HepG2 (cell line): ENCODE results near the gene ANGPTL5. TPM values are rescaled to one million over a fixed set of nuclear protein-coding genes. Genes with fewer than 3 reads are reported as not detected.
A peak's percentile ranks its signal among the peaks of the same experiment; 100 is the strongest.

Experiments used
- AGO2 ChIP-seq: fragments of 200-400 bp; formaldehyde crosslinking; optimal IDR thresholded peaks from 2 replicates; pipeline ENCODE3; 2017; ENCODE audit warnings: mild to moderate bottlenecking, low read depth, low read length, moderate library complexity
- IRF2 ChIP-seq: IDR thresholded peaks from 2 replicates; pipeline ENCODE4 v1.6.1; 2018; ENCODE audit warnings: missing genetic modification reagents, missing compliant biosample characterization
- MIER2 ChIP-seq: IDR thresholded peaks from 2 replicates; pipeline ENCODE4 v1.6.1; 2016; ENCODE audit warnings: missing biosample characterization, missing genetic modification reagents
- NFIB ChIP-seq: sonication (generic); formaldehyde crosslinking; IDR thresholded peaks from 2 replicates; pipeline ENCODE4 v1.9.0; 2021; ENCODE audit warnings: missing genetic modification reagents, mild to moderate bottlenecking, borderline replicate concordance
- STAG1 ChIP-seq: sonication (generic); formaldehyde crosslinking; IDR thresholded peaks from 2 replicates; pipeline ENCODE4 v1.4.0; 2020; ENCODE audit warnings: missing genetic modification reagents
- ZNF12 ChIP-seq: sonication (generic); formaldehyde crosslinking; IDR thresholded peaks from 2 replicates; pipeline ENCODE4 v1.5.0; 2020; ENCODE audit warnings: missing genetic modification reagents
- polyA plus RNA-seq, 8 experiments: library from polyadenylated mRNA; depleted of rRNA in 3 of 8; stranded (reverse) in 7 of 8; unstranded in 1 of 8; fragments of >200 nt; fragmentation: Illumina TruSeq in 4 of 8; extraction: Trizol in 4 of 8; gene quantifications; 2 replicates each; pipeline versions ENCODE4 v1.2.1 to v1.2.3, GENCODE V29; 2011 to 2016; ENCODE audit warnings: low read depth in 4 of 8, missing spikeins in 1 of 8, mixed read lengths in 1 of 8; ENCODE audit not compliant: insufficient read depth in 1 of 8
- total RNA-seq, 5 experiments: library from RNA; depleted of rRNA; stranded (reverse); fragments of >200 nt; fragmentation: Illumina TruSeq; extraction: Trizol; gene quantifications; 2 replicates each; pipeline ENCODE4 v1.2.3, GENCODE V29; 2016; ENCODE audit warnings: low read depth in 1 of 5
- TF ChIP-seq, protein P1 (sequence below), 2 experiments: sonication (generic) in 1 of 2; formaldehyde crosslinking in 1 of 2; IDR thresholded peaks; 2 replicates each; pipeline versions ENCODE4 v1.4.0 to v1.6.1; 2018 to 2020; ENCODE audit warnings: missing genetic modification reagents in 2 of 2, borderline replicate concordance in 1 of 2, low read depth in 1 of 2, mild to moderate bottlenecking in 1 of 2, missing biosample characterization in 1 of 2
- TF ChIP-seq, protein P2 (sequence below): sonication (generic); formaldehyde crosslinking; IDR thresholded peaks from 2 replicates; pipeline ENCODE4 v1.5.0; 2020; ENCODE audit warnings: missing genetic modification reagents
- TF ChIP-seq, protein P3 (sequence below): sonication (generic); formaldehyde crosslinking; IDR thresholded peaks from 2 replicates; pipeline ENCODE4 v1.4.0; 2020; ENCODE audit warnings: missing genetic modification reagents
- TF ChIP-seq, protein P4 (sequence below), 2 experiments: fragments of 450-650 bp in 1 of 2; sonication (generic) in 1 of 2; formaldehyde crosslinking; IDR thresholded peaks; 2 replicates each; pipeline versions ENCODE4 v1.5.0 to v1.8.0; 2020 to 2022; ENCODE audit warnings: mild to moderate bottlenecking in 1 of 2, missing genetic modification reagents in 1 of 2
- TF ChIP-seq, protein P5 (sequence below): IDR thresholded peaks from 2 replicates; pipeline ENCODE4 v1.4.0; 2020; ENCODE audit warnings: mild to moderate bottlenecking, missing genetic modification reagents
- TF ChIP-seq, protein P6 (sequence below): sonication (generic); formaldehyde crosslinking; IDR thresholded peaks from 2 replicates; pipeline ENCODE4 v1.5.1; 2020; ENCODE audit warnings: missing genetic modification reagents, mild to moderate bottlenecking, borderline replicate concordance

ANGPTL5 gene
- total and polyA plus RNA-seq, 2 of the 13 experiments (the other 11 are each of a cell fraction or from before 2014, with no cell fraction given), result not detected

DNA sequence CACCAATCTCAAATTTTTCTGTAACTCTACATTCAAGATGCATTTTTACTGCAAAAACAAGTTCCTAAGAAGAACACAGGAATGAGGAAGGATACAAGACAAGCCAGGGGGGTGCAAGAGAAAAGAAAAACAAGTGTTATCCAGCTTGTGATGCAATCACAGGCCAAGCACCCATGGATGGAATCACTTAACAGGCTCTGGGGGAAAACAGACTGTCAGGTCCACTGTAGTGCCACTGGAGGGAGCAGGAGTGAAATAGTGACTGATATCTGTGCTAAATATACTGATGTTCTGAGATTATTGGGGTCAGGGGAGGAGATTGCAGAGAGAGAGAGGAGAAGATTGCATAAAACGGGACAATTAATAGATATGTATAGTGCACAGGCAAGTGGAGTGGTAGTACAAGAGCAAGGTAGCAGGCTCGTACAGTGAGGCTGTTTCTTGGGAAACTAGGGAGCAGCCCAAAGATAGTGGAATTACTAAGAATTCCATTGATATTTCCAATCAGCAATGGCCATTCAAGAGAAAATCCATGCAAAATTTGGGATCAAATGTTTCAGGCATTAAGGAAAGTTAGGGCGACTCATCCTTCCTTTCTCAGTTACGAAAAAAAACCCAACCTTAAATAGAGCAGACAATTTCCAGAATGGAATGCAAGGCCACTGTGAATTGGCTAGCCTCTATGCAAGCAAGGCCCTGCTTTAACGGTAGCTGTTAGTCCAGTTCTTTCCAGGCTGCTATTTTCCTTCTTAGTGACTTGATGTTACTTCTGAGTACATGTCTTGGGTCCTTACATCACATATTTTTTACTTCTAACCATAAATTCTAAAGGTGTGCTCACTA, 53.7 kb downstream of the ANGPTL5 start (continued):
- TF ChIP-seq, protein P1, sequence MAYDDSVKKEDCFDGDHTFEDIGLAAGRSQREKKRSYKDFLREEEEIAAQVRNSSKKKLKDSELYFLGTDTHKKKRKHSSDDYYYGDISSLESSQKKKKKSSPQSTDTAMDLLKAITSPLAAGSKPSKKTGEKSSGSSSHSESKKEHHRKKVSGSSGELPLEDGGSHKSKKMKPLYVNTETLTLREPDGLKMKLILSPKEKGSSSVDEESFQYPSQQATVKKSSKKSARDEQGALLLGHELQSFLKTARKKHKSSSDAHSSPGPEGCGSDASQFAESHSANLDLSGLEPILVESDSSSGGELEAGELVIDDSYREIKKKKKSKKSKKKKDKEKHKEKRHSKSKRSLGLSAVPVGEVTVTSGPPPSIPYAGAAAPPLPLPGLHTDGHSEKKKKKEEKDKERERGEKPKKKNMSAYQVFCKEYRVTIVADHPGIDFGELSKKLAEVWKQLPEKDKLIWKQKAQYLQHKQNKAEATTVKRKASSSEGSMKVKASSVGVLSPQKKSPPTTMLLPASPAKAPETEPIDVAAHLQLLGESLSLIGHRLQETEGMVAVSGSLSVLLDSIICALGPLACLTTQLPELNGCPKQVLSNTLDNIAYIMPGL (CRISPR knock-in tag; IDR thresholded peaks at IDR 0.05; ENCODE audit: borderline replicate concordance in 1 of 2, low read depth in 1 of 2), result peak; percentile 24 to 39; a peak in 2 of 4 replicates
- TF ChIP-seq ZNF12 (CRISPR knock-in tag) (no peak), AGO2 (no peak), NFIB (CRISPR knock-in tag) (no peak), MIER2 (CRISPR knock-in tag) (0 out of 2 replicates have a peak, but pooled peaks have one; percentile 30), IRF2 (CRISPR knock-in tag) (no peak), STAG1 (CRISPR knock-in tag) (peak; percentile 75)
- TF ChIP-seq, protein P2, sequence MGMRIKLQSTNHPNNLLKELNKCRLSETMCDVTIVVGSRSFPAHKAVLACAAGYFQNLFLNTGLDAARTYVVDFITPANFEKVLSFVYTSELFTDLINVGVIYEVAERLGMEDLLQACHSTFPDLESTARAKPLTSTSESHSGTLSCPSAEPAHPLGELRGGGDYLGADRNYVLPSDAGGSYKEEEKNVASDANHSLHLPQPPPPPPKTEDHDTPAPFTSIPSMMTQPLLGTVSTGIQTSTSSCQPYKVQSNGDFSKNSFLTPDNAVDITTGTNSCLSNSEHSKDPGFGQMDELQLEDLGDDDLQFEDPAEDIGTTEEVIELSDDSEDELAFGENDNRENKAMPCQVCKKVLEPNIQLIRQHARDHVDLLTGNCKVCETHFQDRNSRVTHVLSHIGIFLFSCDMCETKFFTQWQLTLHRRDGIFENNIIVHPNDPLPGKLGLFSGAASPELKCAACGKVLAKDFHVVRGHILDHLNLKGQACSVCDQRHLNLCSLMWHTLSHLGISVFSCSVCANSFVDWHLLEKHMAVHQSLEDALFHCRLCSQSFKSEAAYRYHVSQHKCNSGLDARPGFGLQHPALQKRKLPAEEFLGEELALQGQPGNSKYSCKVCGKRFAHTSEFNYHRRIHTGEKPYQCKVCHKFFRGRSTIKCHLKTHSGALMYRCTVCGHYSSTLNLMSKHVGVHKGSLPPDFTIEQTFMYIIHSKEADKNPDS (CRISPR knock-in tag), result no peak
- TF ChIP-seq, protein P3, sequence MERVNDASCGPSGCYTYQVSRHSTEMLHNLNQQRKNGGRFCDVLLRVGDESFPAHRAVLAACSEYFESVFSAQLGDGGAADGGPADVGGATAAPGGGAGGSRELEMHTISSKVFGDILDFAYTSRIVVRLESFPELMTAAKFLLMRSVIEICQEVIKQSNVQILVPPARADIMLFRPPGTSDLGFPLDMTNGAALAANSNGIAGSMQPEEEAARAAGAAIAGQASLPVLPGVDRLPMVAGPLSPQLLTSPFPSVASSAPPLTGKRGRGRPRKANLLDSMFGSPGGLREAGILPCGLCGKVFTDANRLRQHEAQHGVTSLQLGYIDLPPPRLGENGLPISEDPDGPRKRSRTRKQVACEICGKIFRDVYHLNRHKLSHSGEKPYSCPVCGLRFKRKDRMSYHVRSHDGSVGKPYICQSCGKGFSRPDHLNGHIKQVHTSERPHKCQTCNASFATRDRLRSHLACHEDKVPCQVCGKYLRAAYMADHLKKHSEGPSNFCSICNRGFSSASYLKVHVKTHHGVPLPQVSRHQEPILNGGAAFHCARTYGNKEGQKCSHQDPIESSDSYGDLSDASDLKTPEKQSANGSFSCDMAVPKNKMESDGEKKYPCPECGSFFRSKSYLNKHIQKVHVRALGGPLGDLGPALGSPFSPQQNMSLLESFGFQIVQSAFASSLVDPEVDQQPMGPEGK (CRISPR knock-in tag), result peak; percentile 43; the same call in 1 of the 2 replicates
- TF ChIP-seq, protein P4, sequence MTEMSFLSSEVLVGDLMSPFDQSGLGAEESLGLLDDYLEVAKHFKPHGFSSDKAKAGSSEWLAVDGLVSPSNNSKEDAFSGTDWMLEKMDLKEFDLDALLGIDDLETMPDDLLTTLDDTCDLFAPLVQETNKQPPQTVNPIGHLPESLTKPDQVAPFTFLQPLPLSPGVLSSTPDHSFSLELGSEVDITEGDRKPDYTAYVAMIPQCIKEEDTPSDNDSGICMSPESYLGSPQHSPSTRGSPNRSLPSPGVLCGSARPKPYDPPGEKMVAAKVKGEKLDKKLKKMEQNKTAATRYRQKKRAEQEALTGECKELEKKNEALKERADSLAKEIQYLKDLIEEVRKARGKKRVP (CRISPR knock-in tag; IDR thresholded peaks at IDR 0.05), result peak in 1 of 2 experiments; percentile 88; a peak in 2 of 4 replicates
- TF ChIP-seq, protein P5, sequence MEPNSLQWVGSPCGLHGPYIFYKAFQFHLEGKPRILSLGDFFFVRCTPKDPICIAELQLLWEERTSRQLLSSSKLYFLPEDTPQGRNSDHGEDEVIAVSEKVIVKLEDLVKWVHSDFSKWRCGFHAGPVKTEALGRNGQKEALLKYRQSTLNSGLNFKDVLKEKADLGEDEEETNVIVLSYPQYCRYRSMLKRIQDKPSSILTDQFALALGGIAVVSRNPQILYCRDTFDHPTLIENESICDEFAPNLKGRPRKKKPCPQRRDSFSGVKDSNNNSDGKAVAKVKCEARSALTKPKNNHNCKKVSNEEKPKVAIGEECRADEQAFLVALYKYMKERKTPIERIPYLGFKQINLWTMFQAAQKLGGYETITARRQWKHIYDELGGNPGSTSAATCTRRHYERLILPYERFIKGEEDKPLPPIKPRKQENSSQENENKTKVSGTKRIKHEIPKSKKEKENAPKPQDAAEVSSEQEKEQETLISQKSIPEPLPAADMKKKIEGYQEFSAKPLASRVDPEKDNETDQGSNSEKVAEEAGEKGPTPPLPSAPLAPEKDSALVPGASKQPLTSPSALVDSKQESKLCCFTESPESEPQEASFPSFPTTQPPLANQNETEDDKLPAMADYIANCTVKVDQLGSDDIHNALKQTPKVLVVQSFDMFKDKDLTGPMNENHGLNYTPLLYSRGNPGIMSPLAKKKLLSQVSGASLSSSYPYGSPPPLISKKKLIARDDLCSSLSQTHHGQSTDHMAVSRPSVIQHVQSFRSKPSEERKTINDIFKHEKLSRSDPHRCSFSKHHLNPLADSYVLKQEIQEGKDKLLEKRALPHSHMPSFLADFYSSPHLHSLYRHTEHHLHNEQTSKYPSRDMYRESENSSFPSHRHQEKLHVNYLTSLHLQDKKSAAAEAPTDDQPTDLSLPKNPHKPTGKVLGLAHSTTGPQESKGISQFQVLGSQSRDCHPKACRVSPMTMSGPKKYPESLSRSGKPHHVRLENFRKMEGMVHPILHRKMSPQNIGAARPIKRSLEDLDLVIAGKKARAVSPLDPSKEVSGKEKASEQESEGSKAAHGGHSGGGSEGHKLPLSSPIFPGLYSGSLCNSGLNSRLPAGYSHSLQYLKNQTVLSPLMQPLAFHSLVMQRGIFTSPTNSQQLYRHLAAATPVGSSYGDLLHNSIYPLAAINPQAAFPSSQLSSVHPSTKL (CRISPR knock-in tag), result peak; percentile 29; the same call in 1 of the 2 replicates
- TF ChIP-seq, protein P6, sequence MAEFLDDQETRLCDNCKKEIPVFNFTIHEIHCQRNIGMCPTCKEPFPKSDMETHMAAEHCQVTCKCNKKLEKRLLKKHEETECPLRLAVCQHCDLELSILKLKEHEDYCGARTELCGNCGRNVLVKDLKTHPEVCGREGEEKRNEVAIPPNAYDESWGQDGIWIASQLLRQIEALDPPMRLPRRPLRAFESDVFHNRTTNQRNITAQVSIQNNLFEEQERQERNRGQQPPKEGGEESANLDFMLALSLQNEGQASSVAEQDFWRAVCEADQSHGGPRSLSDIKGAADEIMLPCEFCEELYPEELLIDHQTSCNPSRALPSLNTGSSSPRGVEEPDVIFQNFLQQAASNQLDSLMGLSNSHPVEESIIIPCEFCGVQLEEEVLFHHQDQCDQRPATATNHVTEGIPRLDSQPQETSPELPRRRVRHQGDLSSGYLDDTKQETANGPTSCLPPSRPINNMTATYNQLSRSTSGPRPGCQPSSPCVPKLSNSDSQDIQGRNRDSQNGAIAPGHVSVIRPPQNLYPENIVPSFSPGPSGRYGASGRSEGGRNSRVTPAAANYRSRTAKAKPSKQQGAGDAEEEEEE (CRISPR knock-in tag), result no peak
